ENCODE results near the gene IFFO2. TPM values are rescaled to one million over a fixed set of nuclear protein-coding genes. Genes with fewer than 3 reads are reported as not detected.

IFFO2 gene
- total and polyA plus RNA-seq, 2 donors (not counting 1 experiment from before 2014, with no cell fraction given), result 16.8 to 19.2 TPM

- WGBS (ENCODE audit: insufficient coverage), result no CpG with 5 or more reads among the region's 4 CpGs
- CTCF ChIA-PET, result interaction anchor here (3.3 kb wide), 1 partner anchor 30 kb away, joined by 14 read pairs; no protein-coding TSS in a partner anchor
- Mint-ChIP-seq H3K4me3 (no peak overlapping the region), H3K27ac (peak overlapping the region; percentile 53), H3K4me1 (peaks cover 59% of the 10 kb centered on the region), H3K9me3 (ENCODE audit: insufficient read depth) (no peaks in the 10 kb centered on the region), H3K27me3 (no peaks in the 10 kb centered on the region)
- no peak overlapping the region for H3K4me2 ChIP-seq (replicated peaks; ENCODE audit: low read depth, low read length, poor library complexity, severe bottlenecking)
- TF ChIP-seq CTCF (IDR thresholded peaks at IDR 0.05), result no peak
- no peak for TF ChIP-seq EZH2 (IDR thresholded peaks at IDR 0.05; ENCODE audit: borderline replicate concordance, insufficient read depth, low read depth, low read length, poor library complexity, severe bottlenecking)
- peaks cover 100% of the 10 kb centered on the region for H3K79me2 ChIP-seq (ENCODE audit: control insufficient read depth, insufficient read depth, low read length)
- intact Hi-C loops (cut with micrococcal nuclease), result no loop called here
- no peak overlapping the region for H3K4me3 ChIP-seq (ENCODE audit: control extremely low read depth in 1 of 5, extremely low read depth in 1 of 5, insufficient read depth in 1 of 5, low read depth in 2 of 5, low read length in 4 of 5)
- DNase-seq (no peak), ATAC-seq (ENCODE audit: low read depth) (no peak)
- peaks cover 34 to 53% of the 10 kb centered on the region in 2 donors for H3K4me1 ChIP-seq (ENCODE audit: control insufficient read depth in 2 of 2, insufficient read depth in 2 of 2, low read length in 2 of 2)
- POLR2A ChIA-PET, result interaction anchor here (0.6 to 2.0 kb wide), 2 partner anchors 16 to 28 kb away, joined by 4 to 6 read pairs; no protein-coding TSS in a partner anchor
- H3K9ac ChIP-seq (ENCODE audit: low read length), result no peak overlapping the region
- H4K20me1 ChIP-seq (ENCODE audit: control insufficient read depth, insufficient read depth, low read length, poor library complexity, severe bottlenecking), result peaks cover 99% of the 10 kb centered on the region
- H2AFZ ChIP-seq (ENCODE audit: insufficient read depth, low read depth, low read length, poor library complexity, severe bottlenecking), result no peak overlapping the region
- H3K36me3 ChIP-seq (replicated peaks in 1 of 2; ENCODE audit: control extremely low read depth in 1 of 2, control insufficient read depth in 1 of 2, extremely low read depth in 1 of 2, insufficient read depth in 2 of 2, low read length in 1 of 2), result peaks cover 0 to 8% of the 10 kb centered on the region in 2 experiments
- H3K9me3 ChIP-seq (ENCODE audit: control extremely low read depth in 1 of 3, control insufficient read depth in 2 of 3, insufficient read depth in 1 of 3, low read length in 2 of 3), result peaks cover 0 to 4% (median 0%) of the 10 kb centered on the region in 3 donors
- no peak overlapping the region for H3K27ac ChIP-seq (ENCODE audit: low read length in 2 of 2)
- no peaks in the 10 kb centered on the region for H3K27me3 ChIP-seq (replicated peaks in 1 of 4; ENCODE audit: control extremely low read depth in 1 of 4, control insufficient read depth in 3 of 4, insufficient read depth in 4 of 4, low read length in 3 of 4)
Observed at GRCh38 chr1:18943162-18943561, 13.3 kb downstream of the IFFO2 start.

GRCh38 chr1:18942340-18942739, 14.1 kb downstream of the IFFO2 start:
- H3K4me3 Mint-ChIP-seq, result no peak overlapping the region
- no peak overlapping the region for H2AFZ ChIP-seq (ENCODE audit: insufficient read depth, low read depth, low read length, poor library complexity, severe bottlenecking)
- CTCF ChIA-PET, result interaction anchor here (3.3 kb wide), 1 partner anchor 29 kb away, joined by 14 read pairs; no protein-coding TSS in a partner anchor
- no peaks in the 10 kb centered on the region for H3K27me3 ChIP-seq (replicated peaks in 1 of 4; ENCODE audit: control extremely low read depth in 1 of 4, control insufficient read depth in 3 of 4, insufficient read depth in 4 of 4, low read length in 3 of 4)
- intact Hi-C loops (cut with micrococcal nuclease), result no loop called here
- POLR2A ChIA-PET, result interaction anchor here (0.6 kb wide), 1 partner anchor 27 kb away, joined by 4 read pairs; no protein-coding TSS in a partner anchor
- H3K27ac Mint-ChIP-seq, result no peak overlapping the region
- H3K9me3 ChIP-seq (ENCODE audit: control extremely low read depth in 1 of 3, control insufficient read depth in 2 of 3, insufficient read depth in 1 of 3, low read length in 2 of 3), result peaks cover 0 to 4% (median 0%) of the 10 kb centered on the region in 3 donors
- 94% methylated on average over 3 of the region's 4 CpGs for WGBS (ENCODE audit: insufficient coverage)
- no peaks in the 10 kb centered on the region for H3K27me3 Mint-ChIP-seq
- H3K4me3 ChIP-seq (ENCODE audit: control extremely low read depth in 1 of 5, extremely low read depth in 1 of 5, insufficient read depth in 1 of 5, low read depth in 2 of 5, low read length in 4 of 5), result no peak overlapping the region
- no peak overlapping the region for H3K9ac ChIP-seq (ENCODE audit: low read length)
- H3K9me3 Mint-ChIP-seq (ENCODE audit: insufficient read depth), result no peaks in the 10 kb centered on the region
- H3K27ac ChIP-seq (ENCODE audit: low read length in 2 of 2), result no peak overlapping the region
- H3K79me2 ChIP-seq (ENCODE audit: control insufficient read depth, insufficient read depth, low read length), result peaks cover 100% of the 10 kb centered on the region
- peaks cover 26 to 45% of the 10 kb centered on the region in 2 donors for H3K4me1 ChIP-seq (ENCODE audit: control insufficient read depth in 2 of 2, insufficient read depth in 2 of 2, low read length in 2 of 2)
- DNase-seq (no peak), ATAC-seq (ENCODE audit: low read depth) (no peak)
- H3K4me1 Mint-ChIP-seq, result peaks cover 53% of the 10 kb centered on the region
- peaks cover 99% of the 10 kb centered on the region for H4K20me1 ChIP-seq (ENCODE audit: control insufficient read depth, insufficient read depth, low read length, poor library complexity, severe bottlenecking)
- H3K4me2 ChIP-seq (replicated peaks; ENCODE audit: low read depth, low read length, poor library complexity, severe bottlenecking), result no peak overlapping the region
- H3K36me3 ChIP-seq (replicated peaks in 1 of 2; ENCODE audit: control extremely low read depth in 1 of 2, control insufficient read depth in 1 of 2, extremely low read depth in 1 of 2, insufficient read depth in 2 of 2, low read length in 1 of 2), result peaks cover 0 to 8% of the 10 kb centered on the region in 2 experiments
- TF ChIP-seq EZH2 (IDR thresholded peaks at IDR 0.05; ENCODE audit: borderline replicate concordance, insufficient read depth, low read depth, low read length, poor library complexity, severe bottlenecking) (no peak), CTCF (IDR thresholded peaks at IDR 0.05) (no peak)
